Suprapubic skin (tissue), 4 donors: ENCODE measurements around the gene TDO2. TPM values are rescaled to one million over a fixed set of nuclear protein-coding genes. Genes with fewer than 3 reads are reported as not detected.

ENCODE experiments used
- DNase-seq, 2 donors: peaks; one replicate each; pipeline ENCODE4 v3.0.0-alpha.2; 2019; ENCODE audit warnings: low spot score in 2 of 2
- H3K27ac ChIP-seq: fragments of 200-600 bp; sonication (generic); one replicate; pipeline ENCODE4 v1.5.1; 2019
- H3K27me3 ChIP-seq: fragments of 200-600 bp; sonication (generic); one replicate; pipeline ENCODE4 v1.5.1; 2019
- H3K36me3 ChIP-seq: fragments of 200-600 bp; sonication (generic); one replicate; pipeline ENCODE4 v1.5.1; 2019
- H3K4me1 ChIP-seq: fragments of 200-600 bp; sonication (generic); one replicate; pipeline ENCODE4 v1.5.1; 2019
- H3K4me3 ChIP-seq: fragments of 200-600 bp; sonication (generic); one replicate; pipeline ENCODE4 v1.5.1; 2019; ENCODE audit warnings: mild to moderate bottlenecking
- H3K9me3 ChIP-seq: fragments of 200-600 bp; sonication (generic); one replicate; pipeline ENCODE4 v1.5.1; 2019
- EP300 ChIP-seq: sonication (generic); formaldehyde crosslinking; IDR thresholded peaks from one replicate; pipeline ENCODE4 v1.6.1; 2017; ENCODE audit warnings: antibody characterized with exemption
- POLR2A ChIP-seq, 2 donors: fragments of 450-650 bp; IDR thresholded peaks; one replicate each; pipeline ENCODE4 v1.6.1; 2017; ENCODE audit warnings: antibody characterized with exemption in 2 of 2, mild to moderate bottlenecking in 2 of 2, moderate library complexity in 2 of 2
- POLR2AphosphoS5 ChIP-seq, 3 donors: sonication (generic); formaldehyde crosslinking; IDR thresholded peaks; one replicate each; pipeline ENCODE4 v1.6.1; 2017; ENCODE audit warnings: antibody characterized with exemption in 3 of 3
- WGBS: methylation state at CpG from one replicate; pipeline ENCODE4 v1.1.5; 2018; 5-methylcytosine and 5-hydroxymethylcytosine counted together
- total RNA-seq, 4 donors: library from RNA; depleted of rRNA; stranded (reverse); fragments of >200 nt; gene quantifications; one replicate each; pipeline ENCODE4 v1.1.0, GENCODE V29; 2016
- TF ChIP-seq, protein P1 (sequence below), 2 donors: fragments of 200-600 bp in 1 of 2; fragments of 450-650 bp in 1 of 2; sonication (generic) in 1 of 2; IDR thresholded peaks; one replicate each; pipeline ENCODE4 v1.5.1; 2016 to 2019; ENCODE audit warnings: antibody characterized with exemption in 2 of 2, mild to moderate bottlenecking in 1 of 2, moderate library complexity in 1 of 2

Gene TDO2
- total RNA-seq, 4 donors from 2014 or later = 2.3 TPM; not detected in 3

DNA sequence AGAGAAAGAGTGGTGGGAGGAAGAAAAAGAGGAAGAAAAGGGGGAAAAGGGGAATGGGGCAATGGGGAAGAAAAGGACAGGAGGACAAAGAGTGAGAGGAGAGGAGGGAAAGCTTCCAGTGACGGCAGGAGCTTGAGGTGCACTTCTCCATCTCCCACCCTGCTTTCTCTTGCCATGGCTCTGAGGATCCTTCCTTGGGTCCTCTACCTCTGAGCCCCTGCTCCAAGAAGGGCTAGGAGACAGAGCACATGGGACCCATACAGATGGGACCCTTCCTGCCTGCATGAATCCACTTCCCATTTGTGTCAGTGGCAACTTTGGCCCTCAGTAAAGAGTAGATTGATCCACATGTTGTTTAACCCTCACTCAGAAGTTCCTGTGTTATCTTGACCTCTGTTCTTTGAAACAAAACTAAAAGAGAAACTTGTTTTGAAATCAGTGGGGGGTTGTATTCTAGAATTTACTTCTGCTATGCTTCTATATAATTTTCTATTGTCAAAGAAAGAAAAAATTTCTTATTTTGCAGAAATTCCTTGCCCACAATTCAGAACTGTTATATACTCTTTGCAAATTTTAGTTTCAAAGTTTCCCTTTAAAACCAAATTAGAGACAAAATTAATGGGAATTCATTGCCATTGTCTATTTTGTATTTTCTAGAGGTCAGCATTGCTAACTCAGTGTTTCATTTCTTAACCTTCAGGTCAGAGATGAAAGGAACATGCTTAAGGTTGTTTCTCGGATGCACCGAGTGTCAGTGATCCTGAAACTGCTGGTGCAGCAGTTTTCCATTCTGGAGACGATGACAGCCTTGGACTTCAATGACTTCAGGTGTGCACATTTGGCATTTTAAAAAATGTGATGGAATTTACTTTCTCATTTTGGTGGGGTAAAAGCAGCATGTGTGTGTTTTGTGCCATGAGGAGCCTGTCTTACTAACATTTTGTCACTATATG lies 5.0 kb downstream of the TDO2 start:
- WGBS = 90% methylated on average over 4 of the region's 4 CpGs
- no peaks in the 10 kb centered on the region for H3K9me3 ChIP-seq
- H3K27me3 ChIP-seq = no peaks in the 10 kb centered on the region
- no peak for TF ChIP-seq POLR2AphosphoS5 (IDR thresholded peaks at IDR 0.05)
- no peak for TF ChIP-seq EP300
- no peak for TF ChIP-seq POLR2A (IDR thresholded peaks at IDR 0.05)
- TF ChIP-seq, protein P1, sequence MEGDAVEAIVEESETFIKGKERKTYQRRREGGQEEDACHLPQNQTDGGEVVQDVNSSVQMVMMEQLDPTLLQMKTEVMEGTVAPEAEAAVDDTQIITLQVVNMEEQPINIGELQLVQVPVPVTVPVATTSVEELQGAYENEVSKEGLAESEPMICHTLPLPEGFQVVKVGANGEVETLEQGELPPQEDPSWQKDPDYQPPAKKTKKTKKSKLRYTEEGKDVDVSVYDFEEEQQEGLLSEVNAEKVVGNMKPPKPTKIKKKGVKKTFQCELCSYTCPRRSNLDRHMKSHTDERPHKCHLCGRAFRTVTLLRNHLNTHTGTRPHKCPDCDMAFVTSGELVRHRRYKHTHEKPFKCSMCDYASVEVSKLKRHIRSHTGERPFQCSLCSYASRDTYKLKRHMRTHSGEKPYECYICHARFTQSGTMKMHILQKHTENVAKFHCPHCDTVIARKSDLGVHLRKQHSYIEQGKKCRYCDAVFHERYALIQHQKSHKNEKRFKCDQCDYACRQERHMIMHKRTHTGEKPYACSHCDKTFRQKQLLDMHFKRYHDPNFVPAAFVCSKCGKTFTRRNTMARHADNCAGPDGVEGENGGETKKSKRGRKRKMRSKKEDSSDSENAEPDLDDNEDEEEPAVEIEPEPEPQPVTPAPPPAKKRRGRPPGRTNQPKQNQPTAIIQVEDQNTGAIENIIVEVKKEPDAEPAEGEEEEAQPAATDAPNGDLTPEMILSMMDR (IDR thresholded peaks at IDR 0.05) = no peak
- no peaks in the 10 kb centered on the region for H3K4me1 ChIP-seq
- no peaks in the 10 kb centered on the region for H3K36me3 ChIP-seq
- DNase-seq = no peak
- no peak overlapping the region for H3K27ac ChIP-seq
- H3K4me3 ChIP-seq = no peak overlapping the region

DNA sequence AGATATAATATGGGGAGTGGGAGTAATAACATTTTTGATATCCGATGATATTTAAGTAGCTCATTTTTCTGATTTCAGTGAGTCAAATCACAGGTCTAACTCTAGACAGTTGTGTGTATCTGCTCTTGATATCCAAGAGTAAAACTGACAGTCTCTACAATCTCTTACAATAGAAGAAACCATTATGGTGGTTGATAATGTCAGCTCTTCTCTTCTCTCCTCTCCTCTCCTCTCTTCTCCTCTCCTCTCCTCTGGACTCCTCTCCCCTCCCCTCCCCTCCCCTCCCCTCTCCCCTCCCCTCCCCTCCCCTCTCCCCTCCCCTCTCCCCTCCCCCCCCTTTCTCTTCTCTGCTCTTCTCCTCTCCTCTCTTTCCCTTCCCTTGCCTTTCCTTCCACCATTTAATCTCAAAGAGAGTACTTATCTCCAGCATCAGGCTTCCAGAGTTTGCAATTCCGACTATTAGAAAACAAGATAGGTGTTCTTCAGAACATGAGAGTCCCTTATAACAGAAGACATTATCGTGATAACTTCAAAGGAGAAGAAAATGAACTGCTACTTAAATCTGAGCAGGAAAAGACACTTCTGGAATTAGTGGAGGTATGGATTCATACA lies 6.2 kb downstream of the TDO2 start:
- H3K9me3 ChIP-seq = no peaks in the 10 kb centered on the region
- 91% methylated on average over 3 of the region's 3 CpGs for WGBS
- no peak for TF ChIP-seq POLR2AphosphoS5 (IDR thresholded peaks at IDR 0.05)
- no peak for TF ChIP-seq POLR2A (IDR thresholded peaks at IDR 0.05)
- TF ChIP-seq, protein P1 (IDR thresholded peaks at IDR 0.05) = no peak
- no peak for TF ChIP-seq EP300
- H3K36me3 ChIP-seq = no peaks in the 10 kb centered on the region
- no peaks in the 10 kb centered on the region for H3K4me1 ChIP-seq
- no peak overlapping the region for H3K4me3 ChIP-seq
- H3K27ac ChIP-seq = no peak overlapping the region
- H3K27me3 ChIP-seq = no peaks in the 10 kb centered on the region
- DNase-seq = no peak

DNA sequence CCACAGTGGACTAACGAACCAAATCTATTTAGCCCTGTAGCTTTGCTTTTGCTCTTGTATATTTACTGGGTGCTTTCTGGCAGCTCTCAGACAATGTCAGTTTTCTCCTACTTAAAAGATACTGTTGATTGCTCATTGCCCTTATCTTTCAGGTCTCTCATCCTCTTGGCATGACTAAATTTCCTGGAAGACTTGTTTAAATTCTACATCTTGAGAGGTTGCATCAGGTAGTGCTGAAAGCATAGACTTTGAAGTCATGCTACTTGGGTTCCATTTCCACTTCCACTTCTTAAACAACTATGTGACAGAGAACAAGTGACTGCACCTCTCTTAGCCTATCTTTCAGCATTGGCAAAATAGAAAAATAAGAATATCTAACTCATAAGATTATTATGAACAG lies 8.4 kb downstream of the TDO2 start:
- DNase-seq = no peak
- Histone ChIP-seq H3K9me3 (no peaks in the 10 kb centered on the region), H3K36me3 (no peaks in the 10 kb centered on the region), H3K27me3 (no peaks in the 10 kb centered on the region), H3K4me3 (no peak overlapping the region), H3K4me1 (no peaks in the 10 kb centered on the region), H3K27ac (no peak overlapping the region)
- TF ChIP-seq EP300 (no peak), POLR2AphosphoS5 (IDR thresholded peaks at IDR 0.05) (no peak), POLR2A (IDR thresholded peaks at IDR 0.05) (no peak)
- TF ChIP-seq, protein P1 (IDR thresholded peaks at IDR 0.05) = no peak
- 90% methylated on average over 1 of the region's 1 CpG for WGBS

DNA sequence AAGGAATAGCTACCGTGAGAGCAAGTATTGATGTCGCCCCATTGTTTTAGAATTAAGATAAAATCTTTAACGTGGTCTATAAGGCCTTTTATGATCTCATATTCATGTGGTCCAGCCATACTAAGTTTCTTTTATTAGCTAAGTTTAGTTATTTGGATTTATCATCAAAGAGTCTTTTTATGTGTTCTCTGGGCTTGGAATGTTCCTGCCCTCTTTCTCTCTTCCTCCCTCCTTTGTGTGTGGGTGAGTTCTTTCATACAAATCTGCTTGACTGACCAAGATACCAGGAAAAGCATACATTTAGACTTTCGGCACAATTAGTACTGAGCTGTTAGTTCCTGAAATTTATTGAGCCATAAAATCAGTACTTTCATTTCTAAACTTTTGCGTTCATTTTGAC lies 11.3 kb downstream of the TDO2 start:
- Histone ChIP-seq H3K27ac (no peak overlapping the region), H3K4me3 (no peak overlapping the region), H3K36me3 (no peaks in the 10 kb centered on the region), H3K4me1 (no peaks in the 10 kb centered on the region), H3K9me3 (no peaks in the 10 kb centered on the region), H3K27me3 (no peaks in the 10 kb centered on the region)
- WGBS = 56% methylated on average over 5 of the region's 5 CpGs
- TF ChIP-seq, protein P1 (IDR thresholded peaks at IDR 0.05) = no peak
- TF ChIP-seq EP300 (no peak), POLR2AphosphoS5 (IDR thresholded peaks at IDR 0.05) (no peak), POLR2A (IDR thresholded peaks at IDR 0.05) (no peak)
- no peak for DNase-seq

DNA sequence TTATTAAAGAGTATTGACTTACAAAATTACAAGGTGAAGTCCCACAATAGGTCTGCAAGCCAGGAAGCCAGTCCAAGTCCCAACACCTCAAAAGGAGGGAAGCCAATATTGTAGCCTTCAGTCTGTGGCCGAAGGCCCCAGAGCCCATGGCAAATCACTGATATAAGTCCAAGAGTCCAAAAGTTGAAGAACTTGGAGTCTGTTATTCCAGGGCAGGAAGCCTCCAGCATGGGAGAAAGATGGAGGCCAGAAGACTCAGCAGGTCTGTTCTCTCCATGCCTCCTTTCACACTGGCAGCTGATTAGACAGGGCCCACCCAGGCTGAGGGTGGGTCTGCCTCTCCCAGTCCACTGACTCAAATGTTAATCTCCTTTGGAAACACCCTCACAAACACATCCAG lies 18.1 kb downstream of the TDO2 start:
- no peak overlapping the region for H3K27ac ChIP-seq
- no peak for DNase-seq
- H3K4me1 ChIP-seq = no peaks in the 10 kb centered on the region
- H3K9me3 ChIP-seq = no peaks in the 10 kb centered on the region
- TF ChIP-seq, protein P1 (IDR thresholded peaks at IDR 0.05) = no peak
- TF ChIP-seq POLR2AphosphoS5 (IDR thresholded peaks at IDR 0.05) (no peak), POLR2A (IDR thresholded peaks at IDR 0.05) (no peak), EP300 (no peak)
- no peaks in the 10 kb centered on the region for H3K27me3 ChIP-seq
- H3K36me3 ChIP-seq = peaks cover 12% of the 10 kb centered on the region
- H3K4me3 ChIP-seq = no peak overlapping the region
- WGBS = 95% methylated on average over 1 of the region's 1 CpG
